Thyroid gland (tissue), 4 donors: ENCODE measurements around the gene TIMM21. TPM values are rescaled to one million over a fixed set of nuclear protein-coding genes. Genes with fewer than 3 reads are reported as not detected.

Experiments used
- DNase-seq, 2 donors: peaks; one replicate each; pipeline ENCODE4 v3.0.0-alpha.2; 2019
- H3K27ac ChIP-seq, 3 donors: fragments of 200-600 bp; sonication (generic); 1 replicate in 2 of 3; 2 replicates in 1 of 3; pipeline ENCODE4 v1.5.1; 2016 to 2019; ENCODE audit warnings: mild to moderate bottlenecking in 1 of 3, moderate library complexity in 1 of 3
- H3K27me3 ChIP-seq: fragments of 200-600 bp; sonication (generic); one replicate; pipeline ENCODE4 v1.5.1; 2019
- H3K36me3 ChIP-seq, 2 donors: fragments of 200-600 bp; sonication (generic); one replicate each; pipeline ENCODE4 v1.5.1; 2016 to 2019
- H3K4me1 ChIP-seq, 2 donors: fragments of 200-600 bp; sonication (generic); one replicate each; pipeline ENCODE4 v1.5.1; 2017 to 2019
- H3K4me3 ChIP-seq, 3 donors: fragments of 200-600 bp; sonication (generic); replicated peaks in 1 of 3; 1 replicate in 2 of 3; 2 replicates in 1 of 3; pipeline ENCODE4 v1.5.1; 2016; ENCODE audit warnings: mild to moderate bottlenecking in 1 of 3
- H3K9me3 ChIP-seq: fragments of 200-600 bp; sonication (generic); one replicate; pipeline ENCODE4 v1.5.1; 2017
- POLR2A ChIP-seq, 2 donors: fragments of 450-650 bp; IDR thresholded peaks; one replicate each; pipeline ENCODE4 v1.6.1; 2017; ENCODE audit warnings: antibody characterized with exemption in 2 of 2, mild to moderate bottlenecking in 2 of 2, moderate library complexity in 1 of 2
- WGBS, 2 donors: methylation state at CpG; one replicate each; pipeline ENCODE4 v1.1.5; 2017; 5-methylcytosine and 5-hydroxymethylcytosine counted together
- intact Hi-C: fragments of 100-400 bp; cut with DNase I; formaldehyde crosslinking; loops from one replicate; pipeline ENCODE4 v1.15.1; 2023
- total RNA-seq, 4 donors: library from RNA; depleted of rRNA; stranded (reverse); fragments of >200 nt; gene quantifications; one replicate each; pipeline ENCODE4 v1.2.3, GENCODE V29; 2016
- TF ChIP-seq, protein P1 (sequence below), 6 experiments: fragments of 200-600 bp in 3 of 6; fragments of 450-650 bp in 3 of 6; sonication (generic) in 3 of 6; IDR thresholded peaks; one replicate each; pipeline ENCODE4 v1.5.1; 2016 to 2019; ENCODE audit warnings: antibody characterized with exemption in 6 of 6, mild to moderate bottlenecking in 2 of 6, inconsistent platforms in 1 of 6, moderate library complexity in 1 of 6

The TIMM21 gene
- total RNA-seq, 4 donors from 2014 or later, result 18.2 to 47.0 (median 27.9) TPM

DNA sequence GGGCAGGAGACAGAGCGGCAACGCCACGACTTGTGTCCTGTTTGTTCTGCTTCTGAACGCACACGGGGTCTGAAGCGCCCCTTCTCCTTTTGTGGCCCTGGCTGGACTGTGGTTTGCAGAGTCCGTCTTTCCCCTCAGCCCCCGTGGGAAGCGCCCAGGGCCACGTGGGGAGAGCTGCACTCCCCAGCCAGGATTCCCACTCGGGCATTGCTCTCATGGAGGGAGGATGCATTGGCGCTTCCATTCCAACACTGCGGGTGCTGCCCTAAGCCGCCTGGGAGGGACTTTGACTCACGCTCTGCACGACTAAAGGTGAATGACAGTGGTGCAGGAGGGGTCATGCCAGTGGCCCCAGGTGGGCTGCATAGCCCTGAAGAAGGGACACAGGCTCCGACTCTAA, 52.5 kb downstream of the TIMM21 start:
- TF ChIP-seq POLR2A (IDR thresholded peaks at IDR 0.05), result no peak
- TF ChIP-seq, protein P1, sequence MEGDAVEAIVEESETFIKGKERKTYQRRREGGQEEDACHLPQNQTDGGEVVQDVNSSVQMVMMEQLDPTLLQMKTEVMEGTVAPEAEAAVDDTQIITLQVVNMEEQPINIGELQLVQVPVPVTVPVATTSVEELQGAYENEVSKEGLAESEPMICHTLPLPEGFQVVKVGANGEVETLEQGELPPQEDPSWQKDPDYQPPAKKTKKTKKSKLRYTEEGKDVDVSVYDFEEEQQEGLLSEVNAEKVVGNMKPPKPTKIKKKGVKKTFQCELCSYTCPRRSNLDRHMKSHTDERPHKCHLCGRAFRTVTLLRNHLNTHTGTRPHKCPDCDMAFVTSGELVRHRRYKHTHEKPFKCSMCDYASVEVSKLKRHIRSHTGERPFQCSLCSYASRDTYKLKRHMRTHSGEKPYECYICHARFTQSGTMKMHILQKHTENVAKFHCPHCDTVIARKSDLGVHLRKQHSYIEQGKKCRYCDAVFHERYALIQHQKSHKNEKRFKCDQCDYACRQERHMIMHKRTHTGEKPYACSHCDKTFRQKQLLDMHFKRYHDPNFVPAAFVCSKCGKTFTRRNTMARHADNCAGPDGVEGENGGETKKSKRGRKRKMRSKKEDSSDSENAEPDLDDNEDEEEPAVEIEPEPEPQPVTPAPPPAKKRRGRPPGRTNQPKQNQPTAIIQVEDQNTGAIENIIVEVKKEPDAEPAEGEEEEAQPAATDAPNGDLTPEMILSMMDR (IDR thresholded peaks at IDR 0.05), result no peak
- Histone ChIP-seq H3K27ac (no peak overlapping the region), H3K36me3 (no peaks in the 10 kb centered on the region), H3K27me3 (no peaks in the 10 kb centered on the region), H3K9me3 (no peaks in the 10 kb centered on the region), H3K4me1 (no peaks in the 10 kb centered on the region), H3K4me3 (no peak overlapping the region)
- intact Hi-C loops, result no loop called here
- no peak for DNase-seq
- 66 to 74% methylated on average over 17 of the region's 17 CpGs for WGBS, 2 donors

DNA sequence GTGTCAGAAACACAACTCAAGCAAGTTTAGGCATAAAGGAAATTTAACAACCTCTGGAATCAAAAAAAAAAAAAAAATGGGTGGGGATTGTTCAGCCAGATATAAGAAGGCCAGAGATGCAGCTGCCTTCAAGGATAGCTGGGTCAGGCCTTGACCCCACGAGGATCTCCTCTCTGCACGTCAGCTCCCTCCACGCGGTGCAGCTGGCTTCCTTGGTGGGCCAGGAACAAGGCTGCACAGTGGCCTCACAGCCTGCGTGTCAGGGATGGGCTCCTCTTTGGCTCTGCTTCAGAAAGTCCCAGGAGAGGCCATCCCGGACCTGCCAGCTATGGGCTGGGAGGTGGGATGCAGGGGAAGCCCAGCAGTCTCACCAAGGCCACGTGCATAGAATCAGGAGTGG, 55.5 kb downstream of the TIMM21 start:
- no peak overlapping the region for H3K4me3 ChIP-seq
- intact Hi-C loops, result no loop called here

DNA sequence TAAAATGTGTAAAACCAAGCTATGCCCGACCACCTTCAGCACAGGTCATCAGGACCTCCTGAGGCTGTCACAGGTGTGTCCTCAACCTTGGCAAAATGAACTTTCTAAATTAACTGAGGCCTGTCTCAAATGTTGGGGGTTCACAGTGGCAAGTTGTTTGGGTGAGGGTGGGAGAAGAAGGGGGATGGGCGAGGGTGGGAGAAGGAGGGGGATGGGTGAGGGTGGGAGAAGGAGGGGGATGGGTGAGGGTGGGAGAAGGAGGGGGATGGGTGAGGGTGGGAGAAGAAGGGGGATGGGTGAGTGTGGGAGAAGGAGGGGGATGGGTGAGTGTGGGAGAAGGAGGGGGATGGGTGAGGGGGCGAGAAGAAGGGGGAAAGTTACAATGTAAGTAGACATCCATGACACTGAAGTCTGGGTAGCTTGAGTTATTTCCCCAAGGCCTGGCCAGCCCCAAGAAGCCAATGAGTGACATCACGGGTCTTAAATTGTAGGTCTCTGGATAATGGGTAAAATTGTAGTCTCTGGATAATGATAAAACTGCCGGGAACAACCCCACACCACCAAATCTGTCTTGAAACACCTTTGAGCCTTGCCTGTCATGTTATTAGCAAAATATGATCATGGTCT, 56.3 kb downstream of the TIMM21 start:
- TF ChIP-seq, protein P1 (IDR thresholded peaks at IDR 0.05), result no peak
- TF ChIP-seq POLR2A (IDR thresholded peaks at IDR 0.05), result no peak
- Histone ChIP-seq H3K27me3 (no peaks in the 10 kb centered on the region), H3K9me3 (no peaks in the 10 kb centered on the region), H3K36me3 (no peaks in the 10 kb centered on the region), H3K27ac (no peak overlapping the region), H3K4me3 (no peak overlapping the region), H3K4me1 (no peaks in the 10 kb centered on the region)
- intact Hi-C loops, result no loop called here
- no peak for DNase-seq
- 66 to 83% methylated on average over 5 of the region's 5 CpGs for WGBS, 2 donors

More for the DNA sequence above, 55.5 kb downstream of the TIMM21 start:
- no peaks in the 10 kb centered on the region for H3K27me3 ChIP-seq
- H3K27ac ChIP-seq, result no peak overlapping the region
- WGBS, 2 donors, result 50 to 70% methylated on average over 7 of the region's 7 CpGs
- no peaks in the 10 kb centered on the region for H3K36me3 ChIP-seq
- no peak for DNase-seq
- no peaks in the 10 kb centered on the region for H3K9me3 ChIP-seq
- TF ChIP-seq POLR2A (IDR thresholded peaks at IDR 0.05), result no peak
- TF ChIP-seq, protein P1 (IDR thresholded peaks at IDR 0.05), result no peak
- no peaks in the 10 kb centered on the region for H3K4me1 ChIP-seq

Other genes with a start within 250 kb of the TIMM21 start
- 1 to 10 TPM in 1 of 4 donors, under 1 TPM in 3; 0.54 to 1.9 (median 0.72) TPM for gene FBXO15, start 689 bp upstream of the TIMM21 start, total RNA-seq
- gene CYB5A, start 143.4 kb downstream of the TIMM21 start, total RNA-seq, result 10 to 100 TPM; 45.7 to 95.3 (median 64.5) TPM
- gene C18orf63, start 167.3 kb downstream of the TIMM21 start, total RNA-seq, result not detected